Suppressor macrophage treated with lipopolysaccharide for 1 hour (primary cell): ENCODE results near the gene C17orf58.
"Not testable (repeated sequence)": the region's sequence is repeated elsewhere in the genome, so short reads cannot be mapped to it uniquely, and the experiment has no call there.

Experiments used
- DNase-seq, 3 donors: peaks; one replicate each; pipeline ENCODE4 v3.0.0-alpha.2; 2020 to 2022

C17orf58 gene

GRCh38 chr17:67996301-67997171, at the start of gene C17orf58:
C17orf58 (minus strand) TSS chr17:67996469; CDS start chr17:67996198, 271 bp downstream.
- peak; percentile 83 to 95 (median 88) for DNase-seq

GRCh38 chr17:68036304-68037147, 40.3 kb upstream of the C17orf58 start:
- DNase-seq: peak in 2 of 3 donors; percentile 84 to 87

- peak; percentile 97 to 99 (median 99) for DNase-seq
Observed at GRCh38 chr17:68035523-68036303, 39.4 kb upstream of the C17orf58 start, which contains the start of gene KPNA2. KPNA2 (plus strand) TSS chr17:68035735; CDS start chr17:68037133, 1,398 bp downstream.

- DNase-seq: peak in 2 of 3 donors; percentile 97 to 98
Observed at GRCh38 chr17:68035131-68035522, 38.9 kb upstream of the C17orf58 start.

- no peak for DNase-seq
Observed at GRCh38 chr17:68034452-68034776, 38.1 kb upstream of the C17orf58 start.

- no peak for DNase-seq
Observed at GRCh38 chr17:68033636-68034451, 37.6 kb upstream of the C17orf58 start.

- DNase-seq: no peak
Observed at GRCh38 chr17:68029512-68030215, 33.4 kb upstream of the C17orf58 start.

- DNase-seq: not testable (repeated sequence)
Observed at GRCh38 chr17:68022547-68022946, 26.3 kb upstream of the C17orf58 start.

GRCh38 chr17:68021963-68022362, 25.7 kb upstream of the C17orf58 start:
- no peak for DNase-seq

- not testable (repeated sequence) for DNase-seq
Observed at GRCh38 chr17:68020791-68021190, 24.5 kb upstream of the C17orf58 start.

GRCh38 chr17:68020409-68020756, 24.1 kb upstream of the C17orf58 start:
- DNase-seq: no peak

- peak; percentile 98 for DNase-seq
Observed at GRCh38 chr17:68019675-68020408, 23.6 kb upstream of the C17orf58 start.

- DNase-seq: peak in 1 of 3 donors; percentile 14
Observed at GRCh38 chr17:68019336-68019674, 23.0 kb upstream of the C17orf58 start.

GRCh38 chr17:68018493-68018892, 22.2 kb upstream of the C17orf58 start:
- not testable (repeated sequence) for DNase-seq

- DNase-seq: no peak
Observed at GRCh38 chr17:68016838-68017237, 20.6 kb upstream of the C17orf58 start.

- no peak for DNase-seq
Observed at GRCh38 chr17:68015081-68015723, 18.9 kb upstream of the C17orf58 start.

GRCh38 chr17:68013385-68013784, 17.1 kb upstream of the C17orf58 start:
- no peak for DNase-seq

GRCh38 chr17:68011199-68011665, 15.0 kb upstream of the C17orf58 start:
- peak; percentile 73 to 89 (median 82) for DNase-seq

GRCh38 chr17:68006797-68007196, 10.5 kb upstream of the C17orf58 start:
- DNase-seq: no peak

- no peak for DNase-seq
Observed at GRCh38 chr17:68004201-68004600, 7.9 kb upstream of the C17orf58 start.
